H1 (cell line): ENCODE data around the gene PCYT1A. TPM values are rescaled to one million over a fixed set of nuclear protein-coding genes. Genes with fewer than 3 reads are reported as not detected.

Experiments used
- KDM5A ChIP-seq: fragments of 200-600 bp; IDR thresholded peaks from 2 replicates; pipeline ENCODE4 v1.7.1; 2012; ENCODE audit warnings: mild to moderate bottlenecking, low read length, inconsistent platforms, mixed read lengths
- SUZ12 ChIP-seq: fragments of 200-600 bp; sonication (generic); IDR thresholded peaks from 2 replicates; pipeline ENCODE4 v1.6.1; 2012; ENCODE audit warnings: mild to moderate bottlenecking, inconsistent platforms, low read length, moderate library complexity, mixed read lengths
- polyA plus RNA-seq, 7 experiments: library from polyadenylated mRNA; depleted of rRNA in 3 of 7; stranded (reverse) in 5 of 7; unstranded in 2 of 7; fragments of >200 nt in 5 of 7; fragments of 200-250 nt in 2 of 7; gene quantifications; 1 replicate in 5 of 7; 2 replicates in 1 of 7; 4 replicates in 1 of 7; pipeline versions ENCODE4 v1.2.1 to v1.2.3, GENCODE V29; 2011 to 2013; ENCODE audit warnings: missing spikeins in 2 of 7, mixed read lengths in 2 of 7
- total RNA-seq: library from RNA; stranded (reverse); fragmentation: NEBNext Ultra II Directional; extraction: Animal tissue kit (Norgen Biotek cat#: 25700); gene quantifications from 2 replicates; pipeline ENCODE4 v1.2.1, GENCODE V29; 2021
- TF ChIP-seq, protein P1 (sequence below): fragments of 300-600 bp; sonication (generic); IDR thresholded peaks from 2 replicates; pipeline ENCODE4 v1.7.1; 2012; ENCODE audit warnings: low read length, moderate library complexity, mild to moderate bottlenecking, inconsistent platforms; ENCODE audit not compliant: insufficient replicate concordance

PCYT1A gene
- total and polyA plus RNA-seq, 2 of the 8 experiments (the other 6 are each of a cell fraction or from before 2014, with no cell fraction given): 19.9 to 31.8 TPM

DNA sequence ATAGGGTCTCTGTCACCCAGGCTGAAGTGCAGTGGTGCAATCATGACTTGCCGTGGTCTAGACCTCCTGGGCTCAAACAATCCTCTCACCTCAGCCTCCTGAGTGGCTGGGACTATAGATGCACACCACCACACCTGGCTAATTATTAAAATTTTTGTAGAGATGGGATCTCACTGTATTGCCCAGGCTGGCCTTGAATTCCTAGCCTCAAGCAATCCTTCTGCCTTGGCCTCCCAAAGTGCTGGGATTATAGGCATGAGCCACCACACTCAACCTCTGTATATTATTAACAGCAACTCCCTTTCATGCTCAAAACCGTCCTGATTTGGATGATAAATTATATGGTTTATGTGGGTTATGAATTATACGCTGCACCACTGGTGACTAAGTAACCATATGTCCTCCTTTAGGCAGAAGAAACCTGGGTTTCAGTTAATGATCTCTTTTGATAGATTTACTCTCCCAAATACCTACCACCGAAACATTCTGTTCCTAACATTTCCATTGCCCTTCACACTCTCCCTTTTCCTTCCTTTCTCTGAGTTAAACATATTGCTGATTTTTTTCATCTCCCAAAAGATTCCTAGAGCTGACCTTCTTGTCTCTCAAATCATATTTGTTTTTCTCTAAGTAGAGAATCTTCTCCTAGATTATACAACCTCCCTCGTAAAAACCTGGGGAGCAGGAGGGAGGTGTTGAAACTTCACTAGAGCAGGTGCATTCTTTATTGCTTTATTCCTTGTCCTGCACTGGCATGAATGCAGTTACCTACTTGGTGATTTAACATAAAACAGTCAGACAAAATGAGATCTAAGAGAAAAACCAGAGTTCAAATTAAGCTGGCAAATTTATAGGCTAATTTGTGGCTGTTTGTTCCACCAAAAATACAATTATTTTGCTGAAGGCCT is 32.9 kb downstream of the PCYT1A start (continued):
- TF ChIP-seq SUZ12 (no peak), KDM5A (no peak)
- TF ChIP-seq, protein P1, sequence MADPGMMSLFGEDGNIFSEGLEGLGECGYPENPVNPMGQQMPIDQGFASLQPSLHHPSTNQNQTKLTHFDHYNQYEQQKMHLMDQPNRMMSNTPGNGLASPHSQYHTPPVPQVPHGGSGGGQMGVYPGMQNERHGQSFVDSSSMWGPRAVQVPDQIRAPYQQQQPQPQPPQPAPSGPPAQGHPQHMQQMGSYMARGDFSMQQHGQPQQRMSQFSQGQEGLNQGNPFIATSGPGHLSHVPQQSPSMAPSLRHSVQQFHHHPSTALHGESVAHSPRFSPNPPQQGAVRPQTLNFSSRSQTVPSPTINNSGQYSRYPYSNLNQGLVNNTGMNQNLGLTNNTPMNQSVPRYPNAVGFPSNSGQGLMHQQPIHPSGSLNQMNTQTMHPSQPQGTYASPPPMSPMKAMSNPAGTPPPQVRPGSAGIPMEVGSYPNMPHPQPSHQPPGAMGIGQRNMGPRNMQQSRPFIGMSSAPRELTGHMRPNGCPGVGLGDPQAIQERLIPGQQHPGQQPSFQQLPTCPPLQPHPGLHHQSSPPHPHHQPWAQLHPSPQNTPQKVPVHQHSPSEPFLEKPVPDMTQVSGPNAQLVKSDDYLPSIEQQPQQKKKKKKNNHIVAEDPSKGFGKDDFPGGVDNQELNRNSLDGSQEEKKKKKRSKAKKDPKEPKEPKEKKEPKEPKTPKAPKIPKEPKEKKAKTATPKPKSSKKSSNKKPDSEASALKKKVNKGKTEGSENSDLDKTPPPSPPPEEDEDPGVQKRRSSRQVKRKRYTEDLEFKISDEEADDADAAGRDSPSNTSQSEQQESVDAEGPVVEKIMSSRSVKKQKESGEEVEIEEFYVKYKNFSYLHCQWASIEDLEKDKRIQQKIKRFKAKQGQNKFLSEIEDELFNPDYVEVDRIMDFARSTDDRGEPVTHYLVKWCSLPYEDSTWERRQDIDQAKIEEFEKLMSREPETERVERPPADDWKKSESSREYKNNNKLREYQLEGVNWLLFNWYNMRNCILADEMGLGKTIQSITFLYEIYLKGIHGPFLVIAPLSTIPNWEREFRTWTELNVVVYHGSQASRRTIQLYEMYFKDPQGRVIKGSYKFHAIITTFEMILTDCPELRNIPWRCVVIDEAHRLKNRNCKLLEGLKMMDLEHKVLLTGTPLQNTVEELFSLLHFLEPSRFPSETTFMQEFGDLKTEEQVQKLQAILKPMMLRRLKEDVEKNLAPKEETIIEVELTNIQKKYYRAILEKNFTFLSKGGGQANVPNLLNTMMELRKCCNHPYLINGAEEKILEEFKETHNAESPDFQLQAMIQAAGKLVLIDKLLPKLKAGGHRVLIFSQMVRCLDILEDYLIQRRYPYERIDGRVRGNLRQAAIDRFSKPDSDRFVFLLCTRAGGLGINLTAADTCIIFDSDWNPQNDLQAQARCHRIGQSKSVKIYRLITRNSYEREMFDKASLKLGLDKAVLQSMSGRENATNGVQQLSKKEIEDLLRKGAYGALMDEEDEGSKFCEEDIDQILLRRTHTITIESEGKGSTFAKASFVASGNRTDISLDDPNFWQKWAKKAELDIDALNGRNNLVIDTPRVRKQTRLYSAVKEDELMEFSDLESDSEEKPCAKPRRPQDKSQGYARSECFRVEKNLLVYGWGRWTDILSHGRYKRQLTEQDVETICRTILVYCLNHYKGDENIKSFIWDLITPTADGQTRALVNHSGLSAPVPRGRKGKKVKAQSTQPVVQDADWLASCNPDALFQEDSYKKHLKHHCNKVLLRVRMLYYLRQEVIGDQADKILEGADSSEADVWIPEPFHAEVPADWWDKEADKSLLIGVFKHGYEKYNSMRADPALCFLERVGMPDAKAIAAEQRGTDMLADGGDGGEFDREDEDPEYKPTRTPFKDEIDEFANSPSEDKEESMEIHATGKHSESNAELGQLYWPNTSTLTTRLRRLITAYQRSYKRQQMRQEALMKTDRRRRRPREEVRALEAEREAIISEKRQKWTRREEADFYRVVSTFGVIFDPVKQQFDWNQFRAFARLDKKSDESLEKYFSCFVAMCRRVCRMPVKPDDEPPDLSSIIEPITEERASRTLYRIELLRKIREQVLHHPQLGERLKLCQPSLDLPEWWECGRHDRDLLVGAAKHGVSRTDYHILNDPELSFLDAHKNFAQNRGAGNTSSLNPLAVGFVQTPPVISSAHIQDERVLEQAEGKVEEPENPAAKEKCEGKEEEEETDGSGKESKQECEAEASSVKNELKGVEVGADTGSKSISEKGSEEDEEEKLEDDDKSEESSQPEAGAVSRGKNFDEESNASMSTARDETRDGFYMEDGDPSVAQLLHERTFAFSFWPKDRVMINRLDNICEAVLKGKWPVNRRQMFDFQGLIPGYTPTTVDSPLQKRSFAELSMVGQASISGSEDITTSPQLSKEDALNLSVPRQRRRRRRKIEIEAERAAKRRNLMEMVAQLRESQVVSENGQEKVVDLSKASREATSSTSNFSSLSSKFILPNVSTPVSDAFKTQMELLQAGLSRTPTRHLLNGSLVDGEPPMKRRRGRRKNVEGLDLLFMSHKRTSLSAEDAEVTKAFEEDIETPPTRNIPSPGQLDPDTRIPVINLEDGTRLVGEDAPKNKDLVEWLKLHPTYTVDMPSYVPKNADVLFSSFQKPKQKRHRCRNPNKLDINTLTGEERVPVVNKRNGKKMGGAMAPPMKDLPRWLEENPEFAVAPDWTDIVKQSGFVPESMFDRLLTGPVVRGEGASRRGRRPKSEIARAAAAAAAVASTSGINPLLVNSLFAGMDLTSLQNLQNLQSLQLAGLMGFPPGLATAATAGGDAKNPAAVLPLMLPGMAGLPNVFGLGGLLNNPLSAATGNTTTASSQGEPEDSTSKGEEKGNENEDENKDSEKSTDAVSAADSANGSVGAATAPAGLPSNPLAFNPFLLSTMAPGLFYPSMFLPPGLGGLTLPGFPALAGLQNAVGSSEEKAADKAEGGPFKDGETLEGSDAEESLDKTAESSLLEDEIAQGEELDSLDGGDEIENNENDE: no peak
